Thymus (tissue), 11 donors: Measurements from ENCODE around the gene UBE2D2. TPM values are rescaled to one million over a fixed set of nuclear protein-coding genes. Genes with fewer than 3 reads are reported as not detected.
A peak's percentile ranks its signal among the peaks of the same experiment; 100 is the strongest.

Source experiments
- DNase-seq, 9 donors: peaks; one replicate each; pipeline ENCODE4 v3.0.0-alpha.2; 2013; ENCODE audit warnings: low spot score in 9 of 9, low read depth in 6 of 9, missing footprints in 1 of 9
- H3K27ac ChIP-seq, 2 donors: one replicate each; pipeline ENCODE4 v1.5.1; 2013; ENCODE audit warnings: control low read depth in 1 of 2, low read depth in 1 of 2, low read length in 1 of 2, mild to moderate bottlenecking in 1 of 2, moderate library complexity in 1 of 2
- H3K27me3 ChIP-seq, 2 donors: one replicate each; pipeline ENCODE4 v1.5.1; 2013; ENCODE audit warnings: low read length in 1 of 2; ENCODE audit not compliant: control insufficient read depth in 2 of 2, insufficient read depth in 1 of 2
- H3K36me3 ChIP-seq, 2 donors: one replicate each; pipeline ENCODE4 v1.5.1; 2013; ENCODE audit warnings: low read length in 1 of 2, mild to moderate bottlenecking in 1 of 2, moderate library complexity in 1 of 2; ENCODE audit not compliant: control insufficient read depth in 2 of 2, insufficient read depth in 2 of 2
- H3K4me1 ChIP-seq, 2 donors: one replicate each; pipeline ENCODE4 v1.5.1; 2013; ENCODE audit warnings: low read length in 2 of 2; ENCODE audit not compliant: control insufficient read depth in 2 of 2, insufficient read depth in 2 of 2
- H3K4me3 ChIP-seq, 2 donors: one replicate each; pipeline ENCODE4 v1.5.1; 2013; ENCODE audit warnings: low read length in 2 of 2, control low read depth in 1 of 2, mild to moderate bottlenecking in 1 of 2
- H3K9me3 ChIP-seq, 2 donors: one replicate each; pipeline ENCODE4 v1.5.1; 2013; ENCODE audit warnings: low read length in 1 of 2, mild to moderate bottlenecking in 1 of 2; ENCODE audit not compliant: control insufficient read depth in 2 of 2, insufficient read depth in 1 of 2
- WGBS: extraction: QIAGEN DNeasy Blood & Tissue Kit; methylation state at CpG from one replicate; pipeline ENCODE4 v1.1.7; 2013; 5-methylcytosine and 5-hydroxymethylcytosine counted together
- polyA plus RNA-seq: library from polyadenylated mRNA; stranded (reverse); fragments of 200-250 nt; gene quantifications from one replicate; pipeline ENCODE4 v1.2.3, GENCODE V29; 2013
- total RNA-seq: library from RNA; stranded (reverse); fragments of 120-200 nt; gene quantifications from one replicate; pipeline ENCODE4 v1.2.4, GENCODE V29; 2013
- donor health status: healthy.

Gene UBE2D2
- total and polyA plus RNA-seq, 2 donors: 147 to 150 TPM

DNA sequence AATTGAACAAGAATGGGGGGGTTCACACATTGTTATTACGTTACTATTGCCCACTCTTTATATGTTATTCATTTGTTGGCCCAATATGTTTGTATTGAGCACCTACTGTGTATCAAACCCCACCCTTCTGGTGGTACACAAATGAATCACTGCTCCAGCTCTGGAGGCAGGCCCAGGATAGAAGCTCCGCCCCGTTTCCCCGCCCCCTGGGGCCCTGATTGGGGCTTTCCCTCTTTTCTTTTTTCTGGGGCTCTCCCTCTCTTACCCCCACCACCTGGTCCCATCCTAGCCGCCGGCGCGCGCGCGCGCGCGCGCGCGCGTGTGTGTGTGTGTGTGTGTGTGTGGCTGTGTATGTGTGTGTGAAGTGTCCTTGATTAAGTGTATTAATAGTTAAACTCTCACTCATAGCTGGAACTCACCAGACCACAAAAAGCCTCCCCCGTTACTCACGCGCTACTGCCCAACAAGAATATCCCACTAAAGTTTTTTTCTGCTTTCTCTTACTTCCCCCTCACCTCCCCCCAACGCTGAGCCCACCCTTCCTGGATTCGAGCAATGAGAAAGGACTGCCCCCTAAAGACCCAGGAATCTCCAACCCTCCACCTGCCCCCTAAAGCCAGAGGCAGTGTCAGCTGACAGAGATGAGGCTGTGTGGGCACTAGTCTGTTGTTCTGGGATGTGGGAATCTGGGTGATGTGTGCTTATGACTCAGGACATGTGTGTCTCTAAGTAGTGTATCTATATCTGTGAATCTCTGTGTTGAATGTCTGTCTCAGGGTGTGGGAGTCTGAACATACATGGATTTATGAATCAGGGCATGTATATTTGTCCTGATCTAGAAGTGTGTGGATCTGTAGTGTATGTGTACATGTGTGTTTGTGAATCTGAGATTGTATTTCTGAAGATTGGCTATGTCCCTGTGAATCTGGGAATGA lies 91.0 kb downstream of the UBE2D2 start:
- H3K4me1 ChIP-seq: peaks cover 46 to 76% of the 10 kb centered on the region in 2 donors
- H3K9me3 ChIP-seq: no peaks in the 10 kb centered on the region
- peak overlapping the region; percentile 87 to 93 for H3K4me3 ChIP-seq
- DNase-seq: peak in 6 of 9 donors; percentile 75 to 96 (median 90)
- peak overlapping the region; percentile 28 to 66 for H3K27ac ChIP-seq
- WGBS: 2% methylated on average over 23 of the region's 23 CpGs
- peaks cover 3 to 18% of the 10 kb centered on the region in 2 donors for H3K27me3 ChIP-seq
- H3K36me3 ChIP-seq: peaks cover 0 to 9% of the 10 kb centered on the region in 2 donors

DNA sequence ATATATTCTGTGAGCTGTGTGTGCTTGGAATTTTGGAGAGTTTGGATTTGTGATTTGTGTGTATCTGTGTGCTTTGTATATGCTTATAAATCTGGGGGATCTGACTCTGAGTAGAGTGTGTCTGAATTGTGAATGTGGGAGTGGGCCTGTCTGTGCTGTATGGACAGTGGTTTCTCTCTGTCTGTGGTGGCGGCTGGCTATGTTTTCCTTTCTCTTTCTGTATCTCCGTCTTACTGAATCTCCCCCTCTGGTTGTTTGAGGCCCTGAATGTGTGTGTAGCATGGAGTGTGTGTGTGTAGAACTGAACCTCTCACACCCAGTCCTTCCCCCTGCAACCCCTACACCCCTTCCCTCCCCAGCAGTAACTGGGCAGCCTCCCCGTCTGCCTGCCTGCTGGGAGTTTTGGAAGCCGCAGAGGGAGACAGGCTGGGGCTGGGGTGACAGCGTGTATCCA lies 91.7 kb downstream of the UBE2D2 start:
- peak overlapping the region; percentile 32 to 71 for H3K27ac ChIP-seq
- peaks cover 0 to 11% of the 10 kb centered on the region in 2 donors for H3K27me3 ChIP-seq
- no peaks in the 10 kb centered on the region for H3K9me3 ChIP-seq
- WGBS: 44% methylated on average over 5 of the region's 5 CpGs
- H3K4me3 ChIP-seq: peak overlapping the region in 1 of 2 donors; percentile 6
- DNase-seq: peak in 1 of 9 donors; percentile 63
- H3K4me1 ChIP-seq: peaks cover 46 to 76% of the 10 kb centered on the region in 2 donors
- H3K36me3 ChIP-seq: peaks cover 0 to 13% of the 10 kb centered on the region in 2 donors

DNA sequence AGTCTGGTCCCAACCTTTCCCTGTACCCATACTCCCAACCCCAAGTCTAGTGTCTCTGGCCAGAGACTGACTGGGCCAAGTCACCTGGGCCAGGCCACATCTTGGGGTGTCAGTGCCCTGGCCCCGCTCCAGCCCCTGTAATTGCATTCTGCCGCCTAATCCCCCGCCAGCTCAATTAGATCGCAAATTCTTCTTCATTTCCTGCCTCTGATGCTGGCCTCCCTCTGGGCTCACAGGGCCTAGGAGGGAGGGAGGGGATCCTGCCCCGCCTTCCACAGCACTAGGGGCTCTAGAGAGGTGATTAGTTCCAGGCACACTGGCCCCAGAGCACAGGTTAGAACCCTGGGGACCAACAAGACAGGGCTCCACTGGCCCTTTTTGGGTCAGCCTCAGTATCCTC lies 92.5 kb downstream of the UBE2D2 start:
- H3K27ac ChIP-seq: peak overlapping the region; percentile 18 to 32
- H3K4me1 ChIP-seq: peaks cover 54 to 82% of the 10 kb centered on the region in 2 donors
- peaks cover 0 to 10% of the 10 kb centered on the region in 2 donors for H3K27me3 ChIP-seq
- no peak overlapping the region for H3K4me3 ChIP-seq
- WGBS: 18% methylated on average over 5 of the region's 5 CpGs
- peaks cover 0 to 13% of the 10 kb centered on the region in 2 donors for H3K36me3 ChIP-seq
- peak in 1 of 9 donors; percentile 69 for DNase-seq
- H3K9me3 ChIP-seq: peaks cover 0 to 4% of the 10 kb centered on the region in 2 donors

GRCh38 chr5:139654464-139654863 lies 93.3 kb downstream of the UBE2D2 start:
- peaks cover 0 to 17% of the 10 kb centered on the region in 2 donors for H3K36me3 ChIP-seq
- H3K4me1 ChIP-seq: peaks cover 62 to 90% of the 10 kb centered on the region in 2 donors
- DNase-seq: no peak
- peak overlapping the region; percentile 32 to 71 for H3K27ac ChIP-seq
- WGBS: 82% methylated on average over 3 of the region's 3 CpGs
- peaks cover 0 to 4% of the 10 kb centered on the region in 2 donors for H3K9me3 ChIP-seq
- H3K27me3 ChIP-seq: peaks cover 0 to 7% of the 10 kb centered on the region in 2 donors
- H3K4me3 ChIP-seq: no peak overlapping the region

DNA sequence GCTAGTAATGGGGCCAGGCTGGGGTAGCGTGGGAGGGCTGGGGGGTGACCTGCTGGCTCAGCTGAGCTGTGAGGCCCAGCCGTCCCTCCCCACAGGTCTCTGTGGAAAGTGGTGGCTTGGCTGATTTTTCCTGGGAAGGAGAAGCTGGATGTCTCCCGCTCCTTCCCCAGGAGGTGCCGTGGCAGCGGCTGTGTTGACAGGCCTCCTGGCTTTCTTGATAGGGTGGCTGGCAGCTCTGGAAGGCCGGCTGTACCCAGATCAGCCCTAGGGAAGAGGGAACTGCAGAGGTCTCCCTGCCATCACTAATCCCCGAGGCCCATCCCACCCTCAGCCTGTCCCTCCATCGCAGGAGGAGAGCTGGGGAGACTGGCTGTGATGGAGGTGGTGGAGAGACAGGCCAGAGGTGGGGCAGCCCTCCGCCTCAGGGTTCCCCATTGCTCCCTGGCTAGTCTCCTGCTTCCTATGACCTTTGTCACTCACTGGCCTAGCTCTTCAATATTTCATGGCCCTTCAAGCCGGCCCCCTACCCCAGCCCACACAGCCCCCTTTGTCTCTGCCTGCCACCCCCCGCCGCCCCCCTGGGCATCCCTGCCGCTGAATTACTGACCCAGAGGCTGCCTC lies 93.8 kb downstream of the UBE2D2 start:
- Histone ChIP-seq H3K36me3 (peaks cover 0 to 17% of the 10 kb centered on the region in 2 donors), H3K4me3 (no peak overlapping the region), H3K27ac (peak overlapping the region in 1 of 2 donors; percentile 71), H3K4me1 (peaks cover 67 to 96% of the 10 kb centered on the region in 2 donors), H3K27me3 (peaks cover 0 to 6% of the 10 kb centered on the region in 2 donors), H3K9me3 (peaks cover 0 to 4% of the 10 kb centered on the region in 2 donors)
- WGBS: 85% methylated on average over 13 of the region's 13 CpGs
- no peak for DNase-seq

DNA sequence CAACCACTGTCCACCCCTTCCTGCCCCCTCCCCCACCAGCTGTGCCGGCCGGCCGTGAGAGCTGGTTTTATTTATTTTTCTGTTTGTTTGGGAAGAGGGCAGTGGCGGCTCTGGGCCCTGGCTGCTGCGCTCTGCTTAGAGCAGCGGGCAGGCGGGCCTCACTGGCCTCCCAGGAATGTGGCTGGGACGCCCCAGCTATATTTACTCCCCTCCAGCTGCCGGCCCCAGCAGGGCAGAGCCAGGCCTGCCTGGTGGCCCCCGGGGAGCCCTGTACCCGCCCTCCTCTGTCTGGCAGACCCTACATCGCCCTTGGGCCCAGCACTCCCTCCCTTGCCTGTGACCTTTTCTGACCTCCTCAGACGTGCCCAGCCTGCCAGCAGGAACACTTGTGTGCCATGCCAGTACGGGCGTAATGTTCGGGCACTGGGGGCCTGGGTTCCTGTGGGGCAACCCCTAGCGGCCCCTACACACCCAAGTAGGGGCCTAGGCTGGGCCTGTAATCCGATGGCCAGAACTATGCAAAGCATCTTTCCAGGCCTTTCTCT lies 94.7 kb downstream of the UBE2D2 start:
- no peak overlapping the region for H3K4me3 ChIP-seq

DNA sequence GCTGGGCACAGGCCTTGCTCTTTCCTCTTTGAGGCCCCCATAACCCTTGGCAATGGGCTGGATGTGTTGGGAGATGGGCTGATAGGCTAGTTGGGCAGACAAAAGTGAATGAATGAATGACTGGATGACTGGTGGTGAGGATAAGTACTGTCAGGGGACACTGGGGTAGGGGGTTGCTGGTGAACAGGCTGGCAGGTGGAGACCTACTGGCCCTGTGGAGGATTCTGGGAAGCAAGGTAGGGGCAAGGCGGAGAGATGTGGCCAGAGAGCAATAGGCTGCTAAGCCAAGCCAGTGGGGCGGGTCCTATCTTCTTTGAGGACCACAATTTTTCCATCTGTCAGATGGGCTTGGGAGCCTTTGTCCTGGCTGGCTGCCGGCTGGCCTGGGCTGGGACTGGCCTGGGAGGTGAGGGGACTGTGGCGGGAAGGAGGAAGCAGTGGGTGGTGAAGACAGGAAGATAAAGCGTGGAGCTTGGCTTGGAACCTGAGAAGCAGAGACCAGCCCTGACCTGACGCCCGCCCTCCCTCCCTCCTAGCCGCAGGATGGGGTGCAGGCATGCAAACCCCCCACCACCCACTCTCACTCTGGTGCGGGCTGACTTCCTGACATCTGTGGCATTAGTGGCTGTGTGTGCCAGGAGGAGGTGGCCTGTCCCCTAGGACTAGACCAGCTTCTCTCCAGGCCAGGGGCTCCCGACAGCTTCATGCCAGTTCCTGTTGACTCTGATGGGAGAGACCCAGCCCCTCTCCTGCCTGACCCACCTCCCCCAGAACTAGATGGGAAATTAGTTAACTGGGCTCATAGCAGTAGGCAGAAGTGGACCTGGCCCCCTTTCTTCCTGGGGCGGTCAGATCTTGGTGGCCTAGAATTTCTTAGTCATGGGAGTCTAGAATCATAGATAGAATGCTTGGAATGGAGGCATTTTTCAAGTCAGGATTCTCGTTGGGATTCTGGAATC lies 96.5 kb downstream of the UBE2D2 start:
- Histone ChIP-seq H3K9me3 (peaks cover 0 to 4% of the 10 kb centered on the region in 2 donors), H3K4me3 (no peak overlapping the region), H3K4me1 (peaks cover 72 to 97% of the 10 kb centered on the region in 2 donors), H3K27ac (peak overlapping the region; percentile 50 to 75), H3K36me3 (peaks cover 5 to 28% of the 10 kb centered on the region in 2 donors), H3K27me3 (no peaks in the 10 kb centered on the region)
- 27% methylated on average over 12 of the region's 12 CpGs for WGBS
- no peak for DNase-seq

More for the DNA sequence above, 94.7 kb downstream of the UBE2D2 start:
- Histone ChIP-seq H3K27ac (peak overlapping the region; percentile 20 to 72), H3K36me3 (peaks cover 0 to 17% of the 10 kb centered on the region in 2 donors), H3K4me1 (peaks cover 74 to 97% of the 10 kb centered on the region in 2 donors), H3K9me3 (peaks cover 0 to 4% of the 10 kb centered on the region in 2 donors), H3K27me3 (no peaks in the 10 kb centered on the region)
- 72% methylated on average over 18 of the region's 18 CpGs for WGBS
- DNase-seq: no peak

GRCh38 chr5:139658501-139658927 lies 97.4 kb downstream of the UBE2D2 start:
- no peak for DNase-seq
- Histone ChIP-seq H3K9me3 (peaks cover 0 to 4% of the 10 kb centered on the region in 2 donors), H3K36me3 (peaks cover 5 to 28% of the 10 kb centered on the region in 2 donors), H3K27me3 (no peaks in the 10 kb centered on the region), H3K4me3 (no peak overlapping the region), H3K4me1 (peaks cover 68 to 97% of the 10 kb centered on the region in 2 donors), H3K27ac (peak overlapping the region; percentile 50 to 75)
- WGBS: 29% methylated on average over 14 of the region's 14 CpGs
